GM03348 (cell line): ENCODE results near the gene P3H2.

ENCODE experiments used
- DNase-seq: peaks from one replicate; pipeline ENCODE4 v3.0.0; 2012; ENCODE audit warnings: low spot score

The P3H2 gene

GRCh38 chr3:189945935-189946709 is 174.6 kb downstream of the P3H2 start:
- DNase-seq, result no peak

GRCh38 chr3:189944285-189945145 is 176.2 kb downstream of the P3H2 start:
- no peak for DNase-seq

- DNase-seq, result no peak
Measured at GRCh38 chr3:189942948-189943347, 177.7 kb downstream of the P3H2 start.

GRCh38 chr3:189941679-189942078 is 179.0 kb downstream of the P3H2 start:
- peak; percentile 54 for DNase-seq

GRCh38 chr3:189941125-189941524 is 179.6 kb downstream of the P3H2 start:
- no peak for DNase-seq

- DNase-seq, result peak; percentile 87
Measured at GRCh38 chr3:189937302-189938127, 183.2 kb downstream of the P3H2 start.

GRCh38 chr3:189936201-189936945 is 184.3 kb downstream of the P3H2 start:
- no peak for DNase-seq

- DNase-seq, result no peak
Measured at GRCh38 chr3:189927975-189928895, 192.5 kb downstream of the P3H2 start.

- no peak for DNase-seq
Measured at GRCh38 chr3:189921770-189922169, 198.9 kb downstream of the P3H2 start.

GRCh38 chr3:189914799-189915198 is 205.9 kb downstream of the P3H2 start:
- peak; percentile 78 for DNase-seq

- no peak for DNase-seq
Measured at GRCh38 chr3:189911001-189911400, 209.7 kb downstream of the P3H2 start.

GRCh38 chr3:189909573-189909972 is 211.1 kb downstream of the P3H2 start:
- DNase-seq, result no peak

- DNase-seq, result no peak
Measured at GRCh38 chr3:189909139-189909538, 211.6 kb downstream of the P3H2 start.

GRCh38 chr3:189908646-189909045 is 212.1 kb downstream of the P3H2 start:
- peak; percentile 47 for DNase-seq

- no peak for DNase-seq
Measured at GRCh38 chr3:189907803-189908202, 212.9 kb downstream of the P3H2 start.
